HCT116 (cell line): ENCODE data around the gene VAMP2.

Experiments
- CBX3 ChIP-seq: IDR thresholded peaks from 2 replicates; pipeline ENCODE4 v1.6.1; 2012; ENCODE audit warnings: low read depth
- CTCF ChIP-seq, 3 experiments: fragments of 200-600 bp in 1 of 3; sonication (generic) in 1 of 3; IDR thresholded peaks in 2 of 3; conservative IDR thresholded peaks in 1 of 3; 2 replicates each; pipeline ENCODE4 v1.5.1; 2012 to 2017; ENCODE audit warnings: low read depth in 2 of 3, low read length in 2 of 3, antibody characterized with exemption in 1 of 3, borderline replicate concordance in 1 of 3, control low read depth in 1 of 3, mild to moderate bottlenecking in 1 of 3, mixed read lengths in 1 of 3, mixed run types in 1 of 3, moderate library complexity in 1 of 3; ENCODE audit not compliant: insufficient read depth in 1 of 3
- EZH2 ChIP-seq: fragments of 200-600 bp; sonication (generic); IDR thresholded peaks from 2 replicates; pipeline ENCODE4 v1.6.1; 2017; ENCODE audit warnings: antibody characterized with exemption, mixed run types
- POLR2A ChIP-seq: IDR thresholded peaks from 2 replicates; pipeline ENCODE4 v1.7.0; 2011; ENCODE audit warnings: borderline replicate concordance; ENCODE audit not compliant: insufficient read depth, insufficient read length; ENCODE audit errors: extremely low read depth
- RAD21 ChIP-seq: IDR thresholded peaks from 2 replicates; pipeline ENCODE4 v1.6.1; 2012; ENCODE audit warnings: low read depth, mild to moderate bottlenecking
- REST ChIP-seq: IDR thresholded peaks from 2 replicates; pipeline ENCODE4 v1.6.1; 2012; ENCODE audit warnings: low read depth
- SRF ChIP-seq: IDR thresholded peaks from 2 replicates; pipeline ENCODE4 v1.6.1; 2012; ENCODE audit warnings: low read depth
- ZNF274 ChIP-seq: fragments of 200-500 bp; sonication (Bioruptor generic); IDR thresholded peaks from 2 replicates; pipeline ENCODE4 v1.6.1; 2014; ENCODE audit warnings: mild to moderate bottlenecking, low read depth, low read length, inconsistent platforms

GRCh38 chr17:8190506-8190905 lies 27.8 kb upstream of the VAMP2 start:
- TF ChIP-seq CTCF (IDR thresholded peaks at IDR 0.05 in 2 of 3, conservative IDR thresholded peaks at IDR 0.05 in 1 of 3; ENCODE audit: borderline replicate concordance in 1 of 3, insufficient read depth in 1 of 3, low read depth in 2 of 3, low read length in 2 of 3) (no peak), SRF (no peak), EZH2 (no peak), RAD21 (no peak), ZNF274 (no peak), POLR2A (no peak), REST (no peak), CBX3 (no peak)
